ENCODE results near the gene USH2A. TPM values are rescaled to one million over a fixed set of nuclear protein-coding genes. Genes with fewer than 3 reads are reported as not detected.

The USH2A gene
- total and polyA plus RNA-seq, 11 donors = 0.03 to 4.7 (median 1.7) TPM

- Histone ChIP-seq H3K4me1 (no peaks in the 10 kb centered on the region), H3K27ac (no peak overlapping the region), H3K36me3 (no peaks in the 10 kb centered on the region), H3K9me3 (peaks cover 0 to 4% (median 0%) of the 10 kb centered on the region in 12 donors), H3K4me3 (no peak overlapping the region), H3K27me3 (no peaks in the 10 kb centered on the region)
- DNase-seq = no peak
- intact Hi-C loops (cut with DNase I) = no loop called here
- ATAC-seq = no peak
- TF ChIP-seq CTCF (IDR thresholded peaks at IDR 0.05) (no peak), POLR2A (IDR thresholded peaks at IDR 0.05) (no peak)
Measured at GRCh38 chr1:216032961-216033614, 390.2 kb downstream of the USH2A start.

- TF ChIP-seq CTCF (IDR thresholded peaks at IDR 0.05) = no peak
- TF ChIP-seq POLR2A (IDR thresholded peaks at IDR 0.05) = no peak
- H3K27ac ChIP-seq = no peak overlapping the region
- 67 to 88% (median 77%) methylated on average over 1 of the region's 1 CpG for WGBS, 4 donors
- no peak overlapping the region for H3K4me3 ChIP-seq
- H3K4me1 ChIP-seq = no peaks in the 10 kb centered on the region
- peaks cover 0 to under 1% (median 0%) of the 10 kb centered on the region in 12 donors for H3K9me3 ChIP-seq
- no peak for ATAC-seq
- H3K27me3 ChIP-seq = no peaks in the 10 kb centered on the region
- no peak for DNase-seq
- intact Hi-C loops (cut with DNase I) = no loop called here
- no peaks in the 10 kb centered on the region for H3K36me3 ChIP-seq
Measured at GRCh38 chr1:216032284-216032683, 391.0 kb downstream of the USH2A start.

GRCh38 chr1:216028631-216029030 is 394.6 kb downstream of the USH2A start:
- Histone ChIP-seq H3K4me1 (no peaks in the 10 kb centered on the region), H3K27me3 (no peaks in the 10 kb centered on the region), H3K36me3 (no peaks in the 10 kb centered on the region), H3K27ac (no peak overlapping the region), H3K4me3 (no peak overlapping the region), H3K9me3 (no peaks in the 10 kb centered on the region)
- WGBS, 4 donors = 96 to 100% (median 98%) methylated on average over 1 of the region's 1 CpG
- ATAC-seq (no peak), DNase-seq (no peak)
- TF ChIP-seq CTCF (IDR thresholded peaks at IDR 0.05) (no peak), POLR2A (IDR thresholded peaks at IDR 0.05) (no peak)
- intact Hi-C loops (cut with DNase I) = no loop called here

- Histone ChIP-seq H3K9me3 (no peaks in the 10 kb centered on the region), H3K4me3 (no peak overlapping the region), H3K36me3 (no peaks in the 10 kb centered on the region), H3K27me3 (no peaks in the 10 kb centered on the region), H3K27ac (no peak overlapping the region), H3K4me1 (no peaks in the 10 kb centered on the region)
- WGBS, 4 donors = 81 to 90% (median 90%) methylated on average over 2 of the region's 2 CpGs
- intact Hi-C loops (cut with DNase I) = no loop called here
- no peak for ATAC-seq
- DNase-seq = no peak
- TF ChIP-seq POLR2A (IDR thresholded peaks at IDR 0.05) = no peak
- TF ChIP-seq CTCF (IDR thresholded peaks at IDR 0.05) = no peak
Measured at GRCh38 chr1:216024546-216024945, 398.7 kb downstream of the USH2A start.
